Keratinocyte (primary cell): ENCODE results near the gene KCNH1.

Source experiments
- EZH2 ChIP-seq: IDR thresholded peaks from one replicate; pipeline ENCODE4 v1.6.1; 2012; ENCODE audit warnings: inconsistent platforms, mild to moderate bottlenecking, low read length, moderate library complexity
- TF ChIP-seq, protein P1 (sequence below), 3 experiments: IDR thresholded peaks in 1 of 3; conservative IDR thresholded peaks in 1 of 3; optimal IDR thresholded peaks in 1 of 3; 2 replicates in 2 of 3; 3 replicates in 1 of 3; pipeline versions ENCODE3 to v1.5.1; 2011; ENCODE audit warnings: low read length in 3 of 3, mild to moderate bottlenecking in 3 of 3, moderate library complexity in 2 of 3, control low read depth in 1 of 3, inconsistent platforms in 1 of 3; ENCODE audit not compliant: insufficient read depth in 2 of 3; ENCODE audit errors: extremely low read depth in 1 of 3

DNA sequence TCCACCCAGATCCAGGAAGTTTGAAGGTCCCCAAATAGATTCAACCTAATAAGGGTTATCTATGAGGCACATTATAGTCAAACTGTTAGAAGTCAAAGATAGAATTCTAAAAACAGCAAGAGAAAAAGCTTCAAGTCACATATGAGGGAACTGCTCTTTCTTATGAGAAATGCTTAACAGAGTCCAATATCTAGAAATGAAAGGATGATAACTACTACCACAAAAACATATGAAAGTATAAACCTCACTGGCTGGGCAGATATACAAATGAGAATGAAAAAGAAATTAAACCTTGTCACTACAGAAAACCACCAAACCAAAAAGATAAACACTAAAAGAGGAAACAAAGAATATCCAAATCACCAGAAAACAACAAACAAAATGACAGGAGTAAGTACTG, 201.8 kb downstream of the KCNH1 start:
- TF ChIP-seq, protein P1, sequence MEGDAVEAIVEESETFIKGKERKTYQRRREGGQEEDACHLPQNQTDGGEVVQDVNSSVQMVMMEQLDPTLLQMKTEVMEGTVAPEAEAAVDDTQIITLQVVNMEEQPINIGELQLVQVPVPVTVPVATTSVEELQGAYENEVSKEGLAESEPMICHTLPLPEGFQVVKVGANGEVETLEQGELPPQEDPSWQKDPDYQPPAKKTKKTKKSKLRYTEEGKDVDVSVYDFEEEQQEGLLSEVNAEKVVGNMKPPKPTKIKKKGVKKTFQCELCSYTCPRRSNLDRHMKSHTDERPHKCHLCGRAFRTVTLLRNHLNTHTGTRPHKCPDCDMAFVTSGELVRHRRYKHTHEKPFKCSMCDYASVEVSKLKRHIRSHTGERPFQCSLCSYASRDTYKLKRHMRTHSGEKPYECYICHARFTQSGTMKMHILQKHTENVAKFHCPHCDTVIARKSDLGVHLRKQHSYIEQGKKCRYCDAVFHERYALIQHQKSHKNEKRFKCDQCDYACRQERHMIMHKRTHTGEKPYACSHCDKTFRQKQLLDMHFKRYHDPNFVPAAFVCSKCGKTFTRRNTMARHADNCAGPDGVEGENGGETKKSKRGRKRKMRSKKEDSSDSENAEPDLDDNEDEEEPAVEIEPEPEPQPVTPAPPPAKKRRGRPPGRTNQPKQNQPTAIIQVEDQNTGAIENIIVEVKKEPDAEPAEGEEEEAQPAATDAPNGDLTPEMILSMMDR (optimal IDR thresholded peaks at IDR 0.05 in 1 of 3, IDR thresholded peaks at IDR 0.05 in 1 of 3, conservative IDR thresholded peaks at IDR 0.05 in 1 of 3; ENCODE audit: extremely low read depth in 1 of 3, insufficient read depth in 2 of 3, low read length in 3 of 3) = no peak
- no peak for TF ChIP-seq EZH2
